GM18867 (cell line): ENCODE data around the gene CNTFR.
"Not testable (repeated sequence)": the region's sequence is repeated elsewhere in the genome, so short reads cannot be mapped to it uniquely, and the experiment has no call there.

Source experiments
- ATAC-seq: cut with Tn5 transposase; IDR thresholded peaks from one replicate; pipeline ENCODE4 v1.9.1; 2021; ENCODE audit warnings: mild to moderate bottlenecking, moderate library complexity; ENCODE audit not compliant: unreplicated experiment

Gene CNTFR

GRCh38 chr9:34540827-34541226, 48.7 kb downstream of the CNTFR start:
- ATAC-seq = no peak

- ATAC-seq = no peak
Observed at GRCh38 chr9:34536685-34537084, 52.8 kb downstream of the CNTFR start.

DNA sequence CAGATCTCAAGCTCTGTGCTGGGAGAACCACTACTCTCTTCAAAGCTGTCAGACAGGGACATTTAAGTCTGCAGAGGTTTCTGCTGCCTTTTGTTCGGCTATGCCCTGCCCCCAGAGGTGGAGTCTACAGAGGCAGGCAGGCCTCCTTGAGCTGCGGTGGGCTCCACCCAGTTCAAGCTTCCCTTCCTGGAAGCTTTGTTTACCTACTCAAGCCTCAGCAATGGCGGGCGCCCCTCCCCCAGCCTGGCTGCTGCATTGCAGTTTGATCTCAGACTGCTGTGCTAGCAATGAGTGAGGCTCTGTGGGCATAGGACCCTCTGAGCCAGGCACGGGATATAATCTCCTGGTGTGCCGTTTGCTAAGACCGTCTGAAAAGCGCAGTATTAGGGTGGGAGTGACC, 57.5 kb downstream of the CNTFR start:
- not testable (repeated sequence) for ATAC-seq

GRCh38 chr9:34526026-34526425, 63.5 kb downstream of the CNTFR start:
- no peak for ATAC-seq

GRCh38 chr9:34524349-34524748, 65.2 kb downstream of the CNTFR start:
- no peak for ATAC-seq

GRCh38 chr9:34522971-34523797, 66.3 kb downstream of the CNTFR start, which contains the start of gene ENHO:
Gene ENHO, minus strand, starts transcription at chr9:34522990. Its CDS starts 1,295 bp downstream, at chr9:34521695.
- ATAC-seq = peak; percentile 91

DNA sequence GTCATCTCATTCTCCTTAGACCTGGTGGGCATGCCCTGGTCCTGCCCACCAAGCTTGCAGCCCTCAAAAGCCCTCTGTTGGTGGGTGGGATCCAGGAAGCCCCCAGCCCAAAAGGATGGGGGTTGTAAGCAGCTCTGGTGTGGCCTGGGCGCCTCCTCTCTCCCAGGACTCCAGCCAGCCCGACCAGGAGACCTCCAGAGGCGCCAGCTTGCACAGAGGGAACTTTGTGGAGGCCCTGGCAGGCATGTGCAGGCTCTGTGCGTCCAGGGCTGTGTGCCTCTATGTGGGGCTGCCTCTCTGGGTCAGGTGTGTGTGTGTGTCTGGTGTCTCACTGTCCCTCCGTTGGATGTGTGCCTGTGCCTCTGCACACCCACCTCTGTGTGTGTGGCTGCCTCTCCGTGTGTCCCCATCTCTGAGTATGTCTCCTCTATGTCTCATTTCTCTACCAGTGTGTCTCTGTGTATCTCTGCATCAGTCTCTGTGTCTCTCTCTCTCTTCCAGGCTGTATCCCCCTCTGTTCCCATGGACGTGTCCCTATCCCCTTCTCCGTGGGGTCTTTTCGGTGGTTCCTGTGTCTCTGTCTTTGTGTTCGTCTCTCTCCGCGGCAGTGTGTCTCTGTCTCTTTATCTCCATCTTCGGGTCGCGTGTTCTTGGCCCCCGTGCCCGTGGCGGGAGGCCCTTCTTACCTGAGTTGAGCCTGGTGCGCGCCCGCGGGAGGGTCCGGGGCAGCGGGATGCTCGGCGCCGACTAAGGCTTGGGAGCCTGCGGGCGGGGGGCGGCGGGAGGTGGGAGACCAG, 67.2 kb downstream of the CNTFR start:
- ATAC-seq = peak; percentile 4

DNA sequence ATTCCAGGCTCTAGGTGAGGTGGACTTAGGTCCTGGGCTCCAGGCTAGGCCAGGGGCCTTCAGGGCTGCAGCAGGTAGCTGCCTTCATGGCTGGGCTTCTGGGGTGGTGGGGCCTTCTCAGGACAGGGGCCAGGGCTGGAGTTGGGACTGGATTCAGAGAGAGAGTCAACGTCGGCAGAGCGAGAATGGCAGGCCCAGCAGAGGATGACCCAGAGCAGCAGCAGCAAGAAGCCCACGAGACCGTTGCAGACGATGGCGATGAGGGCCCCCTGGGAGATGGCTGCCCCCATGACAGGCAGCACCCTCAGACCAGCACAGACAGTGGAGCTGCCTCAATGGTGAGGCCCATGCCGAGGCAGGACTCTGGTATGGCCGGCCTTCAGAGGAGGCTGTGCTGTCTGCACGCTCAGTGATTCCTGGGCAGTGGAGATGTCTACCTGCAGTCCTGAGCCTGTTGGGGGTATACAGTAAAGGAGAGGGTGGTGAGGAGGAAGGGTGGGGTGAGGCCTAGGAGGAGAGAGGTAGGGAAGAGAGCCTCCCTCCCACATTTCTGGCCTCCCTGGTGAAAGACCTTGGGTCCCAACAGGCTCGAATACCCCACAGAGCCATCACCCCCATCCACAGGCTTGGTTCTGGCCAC, 68.0 kb downstream of the CNTFR start:
- no peak for ATAC-seq

GRCh38 chr9:34520505-34521385, 68.8 kb downstream of the CNTFR start:
- ATAC-seq = no peak

DNA sequence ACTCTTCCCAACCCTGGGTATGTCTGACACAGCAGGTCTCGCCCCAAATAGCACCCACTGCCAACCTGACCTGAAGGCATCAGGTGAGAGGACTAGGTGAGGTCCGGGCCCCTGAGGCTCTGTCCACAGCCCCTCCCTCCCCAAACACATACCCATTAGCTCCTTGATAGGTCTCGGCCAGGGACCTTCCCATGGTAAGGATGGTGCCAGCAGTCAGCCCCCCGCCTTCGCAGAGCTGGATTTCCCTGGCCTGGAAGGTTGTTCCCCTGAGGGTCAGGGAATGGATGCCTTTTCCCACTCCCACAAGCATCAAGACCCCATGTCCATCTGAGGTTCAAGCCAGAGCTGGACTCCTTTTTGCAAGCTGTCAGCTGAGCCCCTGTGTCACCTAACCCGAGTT, 69.4 kb downstream of the CNTFR start:
- no peak for ATAC-seq

DNA sequence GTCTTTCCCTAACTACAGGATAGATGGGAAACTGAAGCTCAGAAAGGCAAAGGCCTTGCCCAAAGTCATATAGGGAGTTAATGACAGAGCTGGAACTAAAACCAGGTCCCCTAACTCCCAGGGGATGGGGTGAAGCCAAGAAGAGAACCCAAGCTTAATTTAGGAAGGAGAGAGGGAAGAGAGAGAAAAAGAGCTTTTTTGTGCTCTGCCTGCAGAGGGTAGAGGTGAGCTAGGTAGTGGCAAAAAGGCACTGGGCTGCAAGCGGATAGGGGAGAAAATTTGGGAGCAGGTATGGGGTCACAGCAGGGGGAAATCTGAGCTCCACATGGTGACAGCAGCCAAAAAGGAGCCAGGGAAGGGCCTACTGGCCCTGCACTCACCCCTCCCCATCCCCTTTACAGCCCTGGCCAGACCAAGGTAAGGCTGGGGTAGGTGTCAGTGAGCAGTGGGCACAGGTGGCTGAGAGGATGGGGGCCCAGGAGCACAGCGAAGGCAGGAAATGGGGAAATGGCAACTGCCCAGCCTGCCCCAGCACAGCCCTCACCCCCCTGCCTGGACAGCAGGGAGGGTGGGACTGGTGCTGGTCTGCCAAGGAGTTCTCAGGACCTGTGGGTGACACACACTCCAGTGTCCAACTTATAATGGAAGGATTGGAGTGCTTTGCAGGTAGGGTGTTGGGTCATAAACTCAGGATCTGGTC, 70.1 kb downstream of the CNTFR start:
- ATAC-seq = no peak

- ATAC-seq = no peak
Observed at GRCh38 chr9:34518896-34519295, 70.6 kb downstream of the CNTFR start.

DNA sequence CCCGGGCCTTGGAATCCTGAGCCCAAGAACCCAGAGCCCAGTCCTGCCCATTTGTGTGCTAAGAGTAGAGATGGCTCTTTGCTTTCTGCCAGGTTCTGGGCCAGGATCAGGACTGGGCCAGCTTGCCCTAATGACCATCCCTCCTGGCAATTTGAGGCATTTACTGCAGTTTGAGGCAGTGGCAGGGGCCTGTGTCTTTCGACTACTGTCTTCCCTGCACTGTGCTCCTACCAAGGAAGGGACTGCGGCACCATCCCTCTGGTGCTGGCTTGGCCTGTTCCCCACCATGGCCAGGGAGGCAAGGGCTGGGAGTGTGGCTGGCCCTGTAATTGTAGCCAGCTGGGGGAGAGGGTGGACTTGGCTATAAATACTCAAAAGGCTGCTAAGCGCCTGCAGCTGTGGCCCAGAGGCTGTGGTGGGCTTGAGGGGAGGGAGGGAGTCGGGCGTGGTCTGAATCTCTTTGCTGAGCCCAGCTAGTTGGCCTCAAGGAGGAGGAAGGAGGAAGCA, 71.4 kb downstream of the CNTFR start:
- no peak for ATAC-seq

DNA sequence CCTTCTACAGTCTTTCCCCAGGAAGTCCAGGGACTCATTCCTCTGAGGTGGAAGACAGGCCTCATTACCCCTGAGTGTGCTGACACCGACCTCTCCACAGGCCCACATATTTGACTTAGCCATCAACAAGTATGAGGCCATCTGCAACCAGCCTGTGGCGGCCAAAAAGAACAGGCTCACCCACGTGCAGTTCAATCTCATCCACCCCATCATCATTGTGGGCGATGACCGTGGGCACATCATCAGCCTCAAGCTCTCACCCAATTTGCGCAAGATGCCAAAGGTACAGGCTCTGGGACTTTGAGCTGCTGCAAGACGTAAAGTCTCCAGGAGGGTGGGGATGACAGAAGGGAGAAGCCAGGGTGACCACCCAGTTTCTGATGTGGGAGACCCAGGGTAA, 72.3 kb downstream of the CNTFR start:
- ATAC-seq = no peak

- ATAC-seq = no peak
Observed at GRCh38 chr9:34515959-34516358, 73.6 kb downstream of the CNTFR start.

DNA sequence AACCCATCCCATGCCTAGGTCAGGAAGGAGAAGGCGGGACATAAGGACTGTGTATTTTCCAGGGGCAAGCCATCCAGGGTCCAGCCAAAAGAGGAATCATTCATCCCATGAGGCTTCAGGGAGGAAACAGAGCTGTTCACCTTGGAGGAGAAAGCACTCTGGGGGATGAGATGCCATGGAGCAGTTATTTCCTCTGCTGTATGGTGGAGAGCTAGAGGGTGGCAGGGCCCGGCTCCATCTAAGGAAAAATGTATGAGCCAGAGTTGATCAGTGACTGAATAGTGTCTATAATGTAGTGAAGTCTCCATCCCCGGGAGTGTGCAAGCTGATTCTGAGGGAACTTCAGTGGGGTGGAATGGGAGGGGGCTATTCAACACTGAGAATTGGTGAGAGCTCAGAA, 74.7 kb downstream of the CNTFR start:
- no peak for ATAC-seq

DNA sequence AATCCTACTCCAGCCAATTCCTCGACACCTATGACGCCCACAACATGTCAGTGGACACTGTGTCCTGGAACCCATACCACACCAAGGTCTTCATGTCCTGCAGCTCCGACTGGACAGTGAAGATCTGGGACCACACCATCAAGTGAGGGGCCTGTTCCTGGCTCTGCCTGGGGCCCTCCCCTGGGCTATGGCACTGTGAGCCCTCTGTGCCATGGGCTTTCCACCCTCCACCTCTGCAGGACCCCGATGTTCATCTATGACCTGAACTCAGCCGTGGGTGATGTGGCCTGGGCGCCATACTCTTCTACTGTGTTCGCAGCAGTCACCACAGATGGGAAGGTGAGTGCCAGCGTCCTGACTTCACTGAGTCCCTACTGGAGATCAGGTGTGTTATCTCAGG, 75.1 kb downstream of the CNTFR start:
- no peak for ATAC-seq

DNA sequence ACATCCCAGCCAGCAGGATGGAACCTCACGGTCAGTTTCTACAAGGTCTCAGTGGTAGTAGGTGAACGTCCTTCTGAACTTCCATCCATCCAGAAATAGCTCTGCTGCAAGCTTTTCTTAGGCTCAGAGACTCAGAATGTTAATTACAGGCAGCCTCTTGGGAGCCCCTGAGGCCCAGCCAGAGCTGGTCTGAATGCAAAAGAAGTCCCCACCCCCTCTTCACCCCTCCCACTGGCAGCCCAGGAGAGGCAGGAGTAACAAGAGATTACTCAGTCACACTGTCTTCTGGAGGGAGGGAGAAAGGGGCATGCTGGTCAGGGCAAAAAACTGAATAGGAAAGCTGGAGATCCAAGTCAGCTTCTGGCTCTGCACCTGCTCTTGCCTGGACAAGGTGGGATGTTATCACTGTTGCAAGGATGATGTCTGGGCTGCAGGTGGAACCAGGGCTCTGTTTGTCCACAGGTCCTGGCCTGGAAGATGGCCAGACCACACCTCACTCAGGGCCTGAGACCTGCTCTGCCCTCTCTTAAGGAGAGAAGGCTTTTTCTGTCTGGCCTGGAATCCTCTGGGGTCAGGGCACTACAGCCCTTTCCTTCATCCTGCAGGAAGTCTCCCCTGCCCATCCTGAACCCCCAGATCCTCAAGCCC, 75.8 kb downstream of the CNTFR start:
- no peak for ATAC-seq
